ENCODE results near the gene NPHP4. TPM values are rescaled to one million over a fixed set of nuclear protein-coding genes. Genes with fewer than 3 reads are reported as not detected.

NPHP4 gene
- total RNA-seq, 1 experiment from 2014 or later: 20.0 TPM

GRCh38 chr1:5944154-5944842, 47.9 kb downstream of the NPHP4 start:
- Histone ChIP-seq H3K27me3 (ENCODE audit: insufficient read depth, low read length) (no peaks in the 10 kb centered on the region), H3K9ac (ENCODE audit: low read length) (no peak overlapping the region), H3K4me1 (ENCODE audit: control insufficient read depth in 1 of 2, insufficient read depth in 2 of 2, low read length in 2 of 2) (no peaks in the 10 kb centered on the region), H3K4me3 (replicated peaks in 1 of 2; ENCODE audit: low read depth in 1 of 2, low read length in 2 of 2) (no peak overlapping the region), H4K20me1 (ENCODE audit: insufficient read depth) (no peaks in the 10 kb centered on the region), H3K4me2 (ENCODE audit: low read length) (no peak overlapping the region), H3K79me2 (ENCODE audit: insufficient read depth, low read length) (no peaks in the 10 kb centered on the region), H3K36me3 (ENCODE audit: control insufficient read depth in 1 of 2, insufficient read depth in 2 of 2, low read length in 2 of 2) (peaks cover 0 to 6% of the 10 kb centered on the region in 2 experiments; a peak in 2 of 4 replicates), H2AFZ (ENCODE audit: low read depth, low read length, poor library complexity, severe bottlenecking) (no peak overlapping the region), H3K9me3 (ENCODE audit: control insufficient read depth in 1 of 2, insufficient read depth in 1 of 2, low read depth in 1 of 2, low read length in 2 of 2) (no peaks in the 10 kb centered on the region), H3K27ac (ENCODE audit: low read depth, low read length) (no peak overlapping the region), H3K9me2 (ENCODE audit: insufficient read depth) (no peaks in the 10 kb centered on the region)
- ChIA-PET CTCF (no interaction called here), RAD21 (ENCODE audit: low non-redundant PET in 1 of 2, low total read pairs in 2 of 2, uncharacterized antibody in 2 of 2, unreplicated experiment in 2 of 2) (no interaction called here), POLR2A (no interaction called here)
- TF ChIP-seq POLR2AphosphoS5 (IDR thresholded peaks at IDR 0.05; ENCODE audit: low read depth, low read length): no peak
- TF ChIP-seq CEBPB (IDR thresholded peaks at IDR 0.05; ENCODE audit: low read depth): no peak
- TF ChIP-seq RAD21 (IDR thresholded peaks at IDR 0.05; ENCODE audit: low read depth): no peak
- TF ChIP-seq JUND (IDR thresholded peaks at IDR 0.05): no peak
- no peak for TF ChIP-seq CBX3 (IDR thresholded peaks at IDR 0.05; ENCODE audit: low read depth)
- TF ChIP-seq POLR2A (IDR thresholded peaks at IDR 0.05; ENCODE audit: borderline replicate concordance, extremely low read depth, insufficient read depth, insufficient read length): no peak
- TF ChIP-seq REST (IDR thresholded peaks at IDR 0.05; ENCODE audit: low read depth): no peak
- TF ChIP-seq ZNF274 (IDR thresholded peaks at IDR 0.05; ENCODE audit: low read depth, low read length): no peak
- no peak for TF ChIP-seq YY1 (IDR thresholded peaks at IDR 0.05; ENCODE audit: extremely low read depth, insufficient replicate concordance, low read depth, low read length)
- no peak for TF ChIP-seq ELF1 (IDR thresholded peaks at IDR 0.05; ENCODE audit: borderline replicate concordance, low read depth)
- TF ChIP-seq, protein P1, sequence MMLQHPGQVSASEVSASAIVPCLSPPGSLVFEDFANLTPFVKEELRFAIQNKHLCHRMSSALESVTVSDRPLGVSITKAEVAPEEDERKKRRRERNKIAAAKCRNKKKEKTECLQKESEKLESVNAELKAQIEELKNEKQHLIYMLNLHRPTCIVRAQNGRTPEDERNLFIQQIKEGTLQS (IDR thresholded peaks at IDR 0.05): no peak
- no peak for TF ChIP-seq SRF (IDR thresholded peaks at IDR 0.05; ENCODE audit: low read depth)
- no peak for TF ChIP-seq EZH2 (IDR thresholded peaks at IDR 0.05)
- no peak for TF ChIP-seq ZFX (IDR thresholded peaks at IDR 0.05)
- TF ChIP-seq EZH2phosphoT487 (IDR thresholded peaks at IDR 0.05; ENCODE audit: borderline replicate concordance): no peak
- no peak for TF ChIP-seq EGR1 (IDR thresholded peaks at IDR 0.05; ENCODE audit: low read depth)
- TF ChIP-seq, protein P2, sequence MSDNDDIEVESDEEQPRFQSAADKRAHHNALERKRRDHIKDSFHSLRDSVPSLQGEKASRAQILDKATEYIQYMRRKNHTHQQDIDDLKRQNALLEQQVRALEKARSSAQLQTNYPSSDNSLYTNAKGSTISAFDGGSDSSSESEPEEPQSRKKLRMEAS (IDR thresholded peaks at IDR 0.05): no peak
- no peak for TF ChIP-seq SP1 (IDR thresholded peaks at IDR 0.05; ENCODE audit: low read depth)
- TF ChIP-seq TCF7L2 (IDR thresholded peaks at IDR 0.05; ENCODE audit: borderline replicate concordance, extremely low read depth, insufficient read depth, insufficient read length): no peak
- TF ChIP-seq FOSL1 (IDR thresholded peaks at IDR 0.05; ENCODE audit: low read depth): no peak
- DNase-seq (ENCODE audit: low read depth, low spot score) (no peak), ATAC-seq (no peak)
- intact Hi-C loops (cut with micrococcal nuclease): no loop called here
- BruUV-seq (replicated peaks): no TSS peak
